ENCODE results near the gene ZSWIM1. TPM values are rescaled to one million over a fixed set of nuclear protein-coding genes. Genes with fewer than 3 reads are reported as not detected.
A peak's percentile ranks its signal among the peaks of the same experiment; 100 is the strongest.

Gene ZSWIM1
- total and polyA plus RNA-seq, 10 of the 15 experiments (the other 5 are each of a cell fraction or from before 2014, with no cell fraction given), result 2.4 to 16.0 (median 9.8) TPM

DNA sequence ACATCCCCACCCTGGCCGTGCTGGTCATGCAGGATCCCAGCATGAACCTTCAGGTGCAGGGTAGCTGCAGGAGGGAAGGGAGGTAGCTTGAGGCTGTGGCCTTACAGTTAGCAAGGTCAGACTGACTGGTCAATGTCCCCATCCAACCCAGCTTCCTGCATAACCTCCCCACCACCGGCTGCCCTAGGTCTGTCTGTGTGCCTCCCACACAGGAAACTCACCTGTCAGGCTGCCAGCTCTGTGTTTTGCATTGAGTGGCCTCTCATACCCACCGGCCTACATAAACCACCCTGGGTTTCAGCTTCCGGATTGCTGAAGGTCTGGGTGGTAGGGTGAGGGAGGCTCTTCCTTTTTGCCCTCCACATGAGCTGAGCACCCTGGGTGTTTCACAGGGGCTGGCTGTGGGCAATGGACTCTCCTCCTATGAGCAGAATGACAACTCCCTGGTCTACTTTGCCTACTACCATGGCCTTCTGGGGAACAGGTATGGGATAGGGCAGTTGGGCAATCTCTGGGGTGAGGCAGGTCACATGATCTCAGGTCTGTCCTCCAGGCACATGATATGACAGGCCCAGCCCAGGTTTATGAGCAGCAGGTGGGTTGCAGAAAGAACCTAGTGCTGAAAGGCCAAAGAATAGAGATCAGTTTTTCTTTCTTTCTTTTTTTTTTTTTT lies 11.9 kb downstream of the ZSWIM1 start:
- no peak overlapping the region for H3K27ac ChIP-seq (ENCODE audit: control insufficient read depth, insufficient read depth)
- H3K9ac ChIP-seq (ENCODE audit: control insufficient read depth, insufficient read depth, low read length), result no peak overlapping the region
- H2AFZ ChIP-seq (ENCODE audit: control insufficient read depth, low read depth, low read length), result no peak overlapping the region
- H4K20me1 ChIP-seq (ENCODE audit: control insufficient read depth, insufficient read depth), result no peaks in the 10 kb centered on the region
- no peak overlapping the region for H3K4me2 ChIP-seq (ENCODE audit: control insufficient read depth, insufficient read depth)
- H3K79me2 ChIP-seq (ENCODE audit: control insufficient read depth, insufficient read depth, low read length), result peaks cover 4% of the 10 kb centered on the region
- no peak for DNase-seq (ENCODE audit: low read depth, low spot score)
- H3K36me3 ChIP-seq (ENCODE audit: control insufficient read depth in 2 of 2, insufficient read depth in 2 of 2, low read length in 1 of 2), result peaks cover 0 to 4% of the 10 kb centered on the region in 2 experiments; a peak in 2 of 4 replicates
- ChIA-PET CTCF (interaction anchor here (1.0 to 1.2 kb wide), 2 partner anchors 68 to 77 kb away, joined by 3 to 4 read pairs; no protein-coding TSS in a partner anchor), RAD21 (ENCODE audit: unreplicated experiment) (interaction anchor here (3.4 kb wide), 1 partner anchor 18 kb away, joined by 13 read pairs; no protein-coding TSS in a partner anchor), POLR2A (interaction anchor here (0.6 to 2.4 kb wide), 4 partner anchors 10 to 77 kb away, joined by 3 to 9 read pairs (median 3); no protein-coding TSS in a partner anchor), SMC1A (ENCODE audit: uncharacterized antibody, unreplicated experiment) (interaction anchor here (1.2 to 2.8 kb wide), 3 partner anchors 18 to 78 kb away, joined by 3 to 12 read pairs (median 3); partner anchors contain the start of gene PLTP)
- 2% methylated on average over 4 of the region's 4 CpGs for WGBS (ENCODE audit: insufficient coverage, insufficient replicate concordance, low lambda C conversion rate, missing lambda C conversion rate)
- ATAC-seq, result no peak
- H3K9me3 ChIP-seq (replicated peaks; ENCODE audit: control insufficient read depth, insufficient read depth, low read length), result no peaks in the 10 kb centered on the region
- no peak for FAIRE-seq
- TF ChIP-seq POLR2A (IDR thresholded peaks at IDR 0.05; ENCODE audit: low read depth, low read length) (0 out of 2 replicates have a peak, but pooled peaks have one; percentile 14), CREB1 (IDR thresholded peaks at IDR 0.05; ENCODE audit: low read depth) (no peak)
- H3K4me3 ChIP-seq, result no peak overlapping the region
- TSS peak; percentile 56 for BruUV-seq (replicated peaks)
- intact Hi-C loops (cut with micrococcal nuclease; ENCODE audit: unreplicated experiment), result loop anchor here (5.0 kb wide), 1 partner anchor 79 kb away; the partner anchor contains the start of gene ZNF335
- H3K27me3 ChIP-seq (replicated peaks in 1 of 2; ENCODE audit: control insufficient read depth in 2 of 2, insufficient read depth in 2 of 2, low read length in 1 of 2), result no peaks in the 10 kb centered on the region
- peaks cover 22% of the 10 kb centered on the region for H3K4me1 ChIP-seq (ENCODE audit: control insufficient read depth, insufficient read depth, low read length)
- in situ Hi-C loops (cut with MboI), result no loop called here

DNA sequence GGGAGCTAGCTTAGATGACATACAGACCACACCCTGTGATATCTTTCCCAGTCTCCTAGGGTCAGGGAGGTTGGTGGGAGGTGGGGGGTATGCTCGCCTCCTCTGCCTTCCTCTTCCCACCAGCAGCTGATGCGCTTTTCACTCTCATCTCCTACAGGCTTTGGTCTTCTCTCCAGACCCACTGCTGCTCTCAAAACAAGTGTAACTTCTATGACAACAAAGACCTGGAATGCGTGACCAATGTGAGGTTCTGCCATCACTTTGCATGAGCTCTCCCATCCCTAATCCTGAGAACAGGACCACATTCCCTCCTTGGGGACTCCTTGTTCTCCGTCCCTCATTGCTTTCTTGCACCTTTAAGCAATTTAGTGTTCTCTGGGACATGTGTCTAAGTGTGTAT lies 12.8 kb downstream of the ZSWIM1 start:
- DNase-seq (ENCODE audit: low read depth, low spot score) (no peak), ATAC-seq (no peak), FAIRE-seq (no peak)
- no peak overlapping the region for H2AFZ ChIP-seq (ENCODE audit: control insufficient read depth, low read depth, low read length)
- H3K4me2 ChIP-seq (ENCODE audit: control insufficient read depth, insufficient read depth), result no peak overlapping the region
- H3K27me3 ChIP-seq (replicated peaks in 1 of 2; ENCODE audit: control insufficient read depth in 2 of 2, insufficient read depth in 2 of 2, low read length in 1 of 2), result no peaks in the 10 kb centered on the region
- H3K4me3 ChIP-seq, result no peak overlapping the region
- peaks cover 0 to 4% of the 10 kb centered on the region in 2 experiments; a peak in 2 of 4 replicates for H3K36me3 ChIP-seq (ENCODE audit: control insufficient read depth in 2 of 2, insufficient read depth in 2 of 2, low read length in 1 of 2)
- RAD21 ChIA-PET (ENCODE audit: unreplicated experiment), result no interaction called here
- SMC1A ChIA-PET (ENCODE audit: uncharacterized antibody, unreplicated experiment), result interaction anchor here (1.2 kb wide), 1 partner anchor 41 kb away, joined by 3 read pairs; no protein-coding TSS in a partner anchor
- H3K9ac ChIP-seq (ENCODE audit: control insufficient read depth, insufficient read depth, low read length), result no peak overlapping the region
- no peaks in the 10 kb centered on the region for H3K9me3 ChIP-seq (replicated peaks; ENCODE audit: control insufficient read depth, insufficient read depth, low read length)
- WGBS (ENCODE audit: insufficient coverage, insufficient replicate concordance, low lambda C conversion rate, missing lambda C conversion rate), result 55% methylated on average over 4 of the region's 4 CpGs
- POLR2A ChIA-PET, result no interaction called here
- H3K79me2 ChIP-seq (ENCODE audit: control insufficient read depth, insufficient read depth, low read length), result peaks cover 4% of the 10 kb centered on the region
- intact Hi-C loops (cut with micrococcal nuclease; ENCODE audit: unreplicated experiment), result loop anchor here (5.0 kb wide), 1 partner anchor 78 kb away; the partner anchor contains the start of gene ZNF335
- in situ Hi-C loops (cut with MboI), result no loop called here
- peaks cover 22% of the 10 kb centered on the region for H3K4me1 ChIP-seq (ENCODE audit: control insufficient read depth, insufficient read depth, low read length)
- H4K20me1 ChIP-seq (ENCODE audit: control insufficient read depth, insufficient read depth), result no peaks in the 10 kb centered on the region
- CTCF ChIA-PET, result interaction anchor here (0.7 kb wide), 1 partner anchor 9 kb away, joined by 3 read pairs; no protein-coding TSS in a partner anchor
- BruUV-seq (replicated peaks), result no TSS peak
- no peak overlapping the region for H3K27ac ChIP-seq (ENCODE audit: control insufficient read depth, insufficient read depth)
- TF ChIP-seq KAT2A (conservative IDR thresholded peaks at IDR 0.05; ENCODE audit: control insufficient read depth, low read depth, low read length) (no peak), SREBF1 (IDR thresholded peaks at IDR 0.05; ENCODE audit: low read length) (no peak), YY1 (IDR thresholded peaks at IDR 0.05; ENCODE audit: low read depth, low read length) (no peak), POU2F2 (IDR thresholded peaks at IDR 0.05; ENCODE audit: borderline replicate concordance, low read depth, low read length) (no peak), ATF7 (IDR thresholded peaks at IDR 0.05; ENCODE audit: low read depth) (no peak), IKZF2 (IDR thresholded peaks at IDR 0.05) (no peak), EZH2 (IDR thresholded peaks at IDR 0.05; ENCODE audit: borderline replicate concordance, control insufficient read depth, low read depth, low read length) (no peak), YBX1 (IDR thresholded peaks at IDR 0.05) (no peak)
- TF ChIP-seq, protein P1, sequence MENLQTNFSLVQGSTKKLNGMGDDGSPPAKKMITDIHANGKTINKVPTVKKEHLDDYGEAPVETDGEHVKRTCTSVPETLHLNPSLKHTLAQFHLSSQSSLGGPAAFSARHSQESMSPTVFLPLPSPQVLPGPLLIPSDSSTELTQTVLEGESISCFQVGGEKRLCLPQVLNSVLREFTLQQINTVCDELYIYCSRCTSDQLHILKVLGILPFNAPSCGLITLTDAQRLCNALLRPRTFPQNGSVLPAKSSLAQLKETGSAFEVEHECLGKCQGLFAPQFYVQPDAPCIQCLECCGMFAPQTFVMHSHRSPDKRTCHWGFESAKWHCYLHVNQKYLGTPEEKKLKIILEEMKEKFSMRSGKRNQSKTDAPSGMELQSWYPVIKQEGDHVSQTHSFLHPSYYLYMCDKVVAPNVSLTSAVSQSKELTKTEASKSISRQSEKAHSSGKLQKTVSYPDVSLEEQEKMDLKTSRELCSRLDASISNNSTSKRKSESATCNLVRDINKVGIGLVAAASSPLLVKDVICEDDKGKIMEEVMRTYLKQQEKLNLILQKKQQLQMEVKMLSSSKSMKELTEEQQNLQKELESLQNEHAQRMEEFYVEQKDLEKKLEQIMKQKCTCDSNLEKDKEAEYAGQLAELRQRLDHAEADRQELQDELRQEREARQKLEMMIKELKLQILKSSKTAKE (IDR thresholded peaks at IDR 0.05; ENCODE audit: low read depth, poor library complexity, severe bottlenecking), result no peak
- TF ChIP-seq, protein P2, sequence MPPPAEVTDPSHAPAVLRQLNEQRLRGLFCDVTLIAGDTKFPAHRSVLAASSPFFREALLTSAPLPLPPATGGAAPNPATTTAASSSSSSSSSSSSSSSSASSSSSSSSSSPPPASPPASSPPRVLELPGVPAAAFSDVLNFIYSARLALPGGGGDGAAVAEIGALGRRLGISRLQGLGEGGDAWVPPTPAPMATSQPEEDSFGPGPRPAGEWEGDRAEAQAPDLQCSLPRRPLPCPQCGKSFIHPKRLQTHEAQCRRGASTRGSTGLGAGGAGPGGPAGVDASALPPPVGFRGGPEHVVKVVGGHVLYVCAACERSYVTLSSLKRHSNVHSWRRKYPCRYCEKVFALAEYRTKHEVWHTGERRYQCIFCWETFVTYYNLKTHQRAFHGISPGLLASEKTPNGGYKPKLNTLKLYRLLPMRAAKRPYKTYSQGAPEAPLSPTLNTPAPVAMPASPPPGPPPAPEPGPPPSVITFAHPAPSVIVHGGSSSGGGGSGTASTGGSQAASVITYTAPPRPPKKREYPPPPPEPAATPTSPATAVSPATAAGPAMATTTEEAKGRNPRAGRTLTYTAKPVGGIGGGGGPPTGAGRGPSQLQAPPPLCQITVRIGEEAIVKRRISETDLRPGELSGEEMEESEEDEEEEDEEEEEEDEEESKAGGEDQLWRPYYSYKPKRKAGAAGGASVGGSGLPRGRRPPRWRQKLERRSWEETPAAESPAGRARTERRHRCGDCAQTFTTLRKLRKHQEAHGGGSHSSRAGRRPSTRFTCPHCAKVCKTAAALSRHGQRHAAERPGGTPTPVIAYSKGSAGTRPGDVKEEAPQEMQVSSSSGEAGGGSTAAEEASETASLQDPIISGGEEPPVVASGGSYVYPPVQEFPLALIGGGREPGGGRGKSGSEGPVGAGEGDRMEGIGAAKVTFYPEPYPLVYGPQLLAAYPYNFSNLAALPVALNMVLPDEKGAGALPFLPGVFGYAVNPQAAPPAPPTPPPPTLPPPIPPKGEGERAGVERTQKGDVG (CRISPR knock-in tag; IDR thresholded peaks at IDR 0.05), result no peak

All from GM12878 (cell line).